ENCODE results near the gene ADAT3. TPM values are rescaled to one million over a fixed set of nuclear protein-coding genes. Genes with fewer than 3 reads are reported as not detected.

ADAT3 gene
- total RNA-seq (2014; rRNA removed; shearing (Covaris generic)): 1.3 and 2.4 TPM in 2 replicates

DNA sequence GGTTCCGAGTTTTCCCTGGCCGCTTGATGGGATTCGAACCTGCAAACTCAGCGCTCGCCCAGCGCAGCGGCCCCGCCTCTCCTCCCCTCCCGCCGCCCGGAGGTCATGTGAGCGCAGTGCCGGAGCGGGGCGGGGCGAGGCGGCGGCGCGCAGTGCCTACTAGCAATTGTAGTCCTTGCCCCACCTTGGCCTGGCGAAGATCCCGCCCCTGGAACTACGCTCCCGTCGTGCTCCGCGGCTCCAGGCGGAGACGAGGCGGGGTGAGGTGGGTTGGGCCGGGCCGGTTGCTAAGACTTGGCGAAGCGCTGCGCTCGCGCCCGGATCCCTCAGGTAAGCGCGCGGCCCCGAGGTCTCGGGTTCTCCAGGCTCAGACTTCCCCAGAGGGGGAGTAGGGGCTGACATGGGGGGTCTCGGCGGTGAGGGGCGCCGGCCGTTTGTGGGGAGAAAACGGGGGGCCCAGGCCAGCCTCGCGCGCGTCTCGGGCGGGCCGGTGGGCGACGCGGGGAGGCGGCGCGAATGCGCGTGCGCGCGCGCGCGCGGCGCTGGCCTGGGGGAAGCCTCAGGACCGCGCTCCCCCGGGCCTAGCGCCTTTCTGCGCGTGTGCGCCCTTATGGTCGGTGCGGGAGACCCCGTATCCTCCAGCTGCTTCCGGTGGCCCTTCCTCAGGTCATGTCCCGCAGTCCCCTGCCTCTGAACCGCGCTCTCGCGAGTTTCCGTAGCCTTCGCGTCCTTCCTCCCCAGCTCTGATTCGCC lies at the start of gene ADAT3, which contains the start of gene SCAMP4:
TSS of gene ADAT3 (plus strand) at position 290 of the 753 bp plus-strand sequence. CDS start 6,649 bp downstream, outside the sequence.
TSS of gene SCAMP4 (plus strand) at position 290 of the 753 bp plus-strand sequence. CDS start 9,621 bp downstream, outside the sequence.
- DNase-seq (ENCODE audit: low read depth): peak; percentile 98

- no peak for DNase-seq (ENCODE audit: low read depth)
These were observed 49.4 kb upstream of the ADAT3 start for GRCh38 chr19:1855828-1856255.

GRCh38 chr19:1856345-1856697 lies 48.9 kb upstream of the ADAT3 start:
- DNase-seq (ENCODE audit: low read depth): no peak

DNA sequence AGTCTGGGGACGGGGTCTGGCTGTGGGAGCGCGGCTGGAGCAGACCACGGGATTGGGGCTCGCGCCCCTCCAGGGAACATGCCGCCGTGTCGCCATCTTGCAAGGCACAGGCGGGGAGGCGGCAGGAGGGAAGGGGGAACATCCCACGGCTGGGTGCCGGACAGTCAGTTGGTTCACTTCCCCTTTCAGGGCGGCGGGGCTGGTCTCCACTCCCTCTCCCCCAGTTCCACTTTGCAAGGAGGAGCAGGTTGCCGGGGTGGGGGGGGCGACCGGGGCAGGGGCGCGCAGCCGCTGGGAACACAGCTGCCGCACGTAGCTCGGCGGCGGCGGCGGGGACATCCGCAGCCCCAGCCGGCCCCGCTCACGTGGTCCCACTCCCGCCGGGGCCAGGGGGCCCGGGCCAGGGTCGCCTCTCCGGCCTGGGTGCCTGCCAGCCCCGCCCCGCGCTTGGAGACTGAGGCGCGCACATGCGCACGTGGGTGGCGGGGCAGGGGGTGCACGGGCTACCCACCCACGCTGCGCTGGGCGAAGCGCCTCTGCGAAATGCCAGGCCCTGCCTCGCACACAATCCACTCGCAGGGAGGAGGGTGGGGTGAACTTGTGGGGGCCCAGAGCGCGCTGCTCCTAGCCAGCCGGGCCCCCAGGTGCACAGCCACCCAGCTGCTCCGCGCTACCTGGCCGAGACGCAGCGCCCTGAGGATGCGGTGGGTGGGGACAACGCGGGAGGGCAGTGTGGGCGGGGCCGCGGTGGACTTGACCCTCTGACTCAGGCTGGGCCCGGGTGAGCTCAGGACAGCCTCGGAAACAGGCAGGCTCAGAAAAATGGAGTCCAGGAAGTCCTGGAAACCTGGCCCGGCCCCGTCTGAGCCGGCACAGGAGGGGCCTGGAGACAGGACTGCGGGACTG lies 48.2 kb upstream of the ADAT3 start:
- DNase-seq (ENCODE audit: low read depth): peak; percentile 74

GRCh38 chr19:1857648-1858326 lies 47.4 kb upstream of the ADAT3 start:
- DNase-seq (ENCODE audit: low read depth): no peak

DNA sequence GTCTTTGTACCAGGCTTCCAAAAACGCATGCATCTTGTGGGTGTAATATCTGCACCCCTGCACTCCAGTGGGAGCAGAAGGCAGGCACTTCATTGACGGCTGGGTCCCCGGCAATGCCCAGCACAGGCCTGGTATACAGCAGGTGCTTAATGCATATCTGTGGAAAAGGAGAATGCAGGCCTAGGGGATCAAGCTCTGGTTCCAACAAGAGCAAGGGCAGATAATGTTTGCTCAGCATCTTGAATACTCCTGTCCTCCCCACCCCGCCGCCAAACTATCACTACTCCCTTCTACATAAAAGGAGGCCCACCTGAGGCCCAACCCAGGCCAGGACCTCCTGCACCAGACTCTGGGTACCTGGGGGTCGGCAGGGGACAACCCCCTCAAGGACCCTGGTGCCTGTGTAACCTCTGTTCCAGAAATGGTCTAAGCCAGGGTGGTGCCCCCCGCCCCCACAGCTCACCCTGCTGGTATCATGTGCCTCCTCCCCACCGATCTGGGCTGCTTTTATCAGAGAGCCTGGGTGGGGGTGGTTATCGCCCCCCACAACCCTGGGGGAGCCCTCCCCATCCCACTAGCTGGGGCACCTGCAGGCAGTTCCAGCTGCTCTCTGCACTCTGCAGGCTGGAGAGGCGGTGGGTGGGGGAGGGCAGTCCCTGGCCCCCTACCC lies 46.7 kb upstream of the ADAT3 start:
- no peak for DNase-seq (ENCODE audit: low read depth)

GRCh38 chr19:1859331-1859781 lies 45.8 kb upstream of the ADAT3 start:
- no peak for DNase-seq (ENCODE audit: low read depth)

- peak; percentile 59 for DNase-seq (ENCODE audit: low read depth)
These were observed 45.0 kb upstream of the ADAT3 start for GRCh38 chr19:1860042-1860775.

GRCh38 chr19:1860821-1861598 lies 44.2 kb upstream of the ADAT3 start:
- no peak for DNase-seq (ENCODE audit: low read depth)

GRCh38 chr19:1861599-1862031 lies 43.6 kb upstream of the ADAT3 start:
- no peak for DNase-seq (ENCODE audit: low read depth)

DNA sequence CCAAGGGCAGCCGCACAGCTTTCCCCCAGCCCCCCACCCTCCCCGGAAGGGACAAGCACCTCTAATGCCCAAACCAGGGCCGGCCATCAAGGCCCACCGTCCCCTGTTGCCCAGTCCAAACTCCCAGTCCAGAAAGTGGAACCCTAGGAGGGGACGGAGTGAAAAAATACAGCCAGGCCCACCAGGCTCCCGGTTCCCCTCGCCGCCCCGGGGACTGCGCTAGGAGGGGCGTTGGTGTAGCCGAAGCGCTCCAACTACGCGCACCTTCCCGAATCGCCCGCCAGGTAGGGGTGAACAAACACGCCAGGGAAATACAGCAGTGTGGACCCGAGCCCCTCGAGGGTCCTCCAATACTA lies 43.2 kb upstream of the ADAT3 start:
- DNase-seq (ENCODE audit: low read depth): no peak

- no peak for DNase-seq (ENCODE audit: low read depth)
These were observed 42.5 kb upstream of the ADAT3 start for GRCh38 chr19:1862424-1863327.

- DNase-seq (ENCODE audit: low read depth): no peak
These were observed 41.9 kb upstream of the ADAT3 start, which contains the start of gene KLF16 for GRCh38 chr19:1863328-1863637. TSS of gene KLF16 (minus strand) at chr19:1863579. CDS start at chr19:1863497, 82 bp downstream.

GRCh38 chr19:1863638-1864479 lies 41.3 kb upstream of the ADAT3 start:
- DNase-seq (ENCODE audit: low read depth): peak; percentile 90

DNA sequence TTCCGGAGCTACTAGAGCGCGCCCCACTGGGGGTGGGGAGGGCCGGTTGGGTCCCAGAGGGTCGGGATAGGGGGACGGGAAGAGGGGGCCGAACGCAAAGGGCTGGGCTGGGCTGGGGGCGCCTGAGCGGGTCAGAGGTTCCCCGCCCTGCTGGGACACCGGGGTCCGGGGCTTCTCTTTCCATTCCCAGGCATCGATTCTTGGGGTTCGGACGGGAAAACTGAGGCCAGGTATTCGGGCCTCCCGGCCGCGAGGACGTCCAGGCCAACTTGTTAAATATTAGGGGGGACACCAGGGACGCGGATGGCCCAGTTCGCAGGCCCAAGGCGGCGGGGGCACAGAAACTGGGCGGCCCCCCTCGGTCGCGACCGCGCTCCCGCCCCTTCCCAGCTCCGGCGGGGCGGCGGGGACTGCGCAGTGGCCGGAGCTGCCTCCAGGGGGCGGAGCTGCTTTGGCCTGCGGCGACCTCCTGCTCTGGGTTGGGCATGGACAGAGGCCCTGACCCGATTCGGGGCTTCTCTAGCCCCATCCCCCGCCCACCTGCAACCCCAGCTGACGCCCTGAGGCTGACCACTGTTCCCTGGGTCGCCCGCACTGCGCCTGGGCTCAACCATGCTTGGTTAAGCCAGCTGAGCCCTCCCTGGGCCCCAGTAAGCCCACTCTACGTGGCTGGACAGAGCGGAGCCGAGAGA lies 40.6 kb upstream of the ADAT3 start:
- DNase-seq (ENCODE audit: low read depth): peak; percentile 74

- DNase-seq (ENCODE audit: low read depth): no peak
These were observed 39.8 kb upstream of the ADAT3 start for GRCh38 chr19:1865172-1866010.

All from RPMI7951 (cell line).